Jurkat, Clone E6-1 (cell line): ENCODE data around the gene ACTBL2. TPM values are rescaled to one million over a fixed set of nuclear protein-coding genes. Genes with fewer than 3 reads are reported as not detected.
A peak's percentile ranks its signal among the peaks of the same experiment; 100 is the strongest.
"Not testable (repeated sequence)": the region's sequence is repeated elsewhere in the genome, so short reads cannot be mapped to it uniquely, and the experiment has no call there.

Experiments used
- DNase-seq: peaks from one replicate; pipeline ENCODE4 v3.0.0-alpha.2; 2011; ENCODE audit warnings: low read depth, low spot score
- H3K4me3 ChIP-seq: 2 replicates; pipeline ENCODE4 v1.5.1; 2011; ENCODE audit warnings: mild to moderate bottlenecking, low read length, control low read depth, moderate library complexity
- polyA plus RNA-seq: library from polyadenylated mRNA; unstranded; fragments of >200 nt; gene quantifications from one replicate; pipeline ENCODE4 v1.2.1, GENCODE V29; 2012; ENCODE audit warnings: missing spikeins; ENCODE audit not compliant: insufficient read length, insufficient read depth

The ACTBL2 gene
- not detected for polyA plus RNA-seq

GRCh38 chr5:57482671-57483106, at the start of gene ACTBL2:
Gene ACTBL2 (minus strand): TSS chr5:57482811. CDS start chr5:57482707, 104 bp downstream.
- DNase-seq: no peak
- H3K4me3 ChIP-seq: no peak within 1 kb of the TSS

- no peak for DNase-seq
- no peak overlapping the region for H3K4me3 ChIP-seq
Measured at GRCh38 chr5:57531333-57531732, 48.7 kb upstream of the ACTBL2 start.

- no peak overlapping the region for H3K4me3 ChIP-seq
- DNase-seq: no peak
Measured at GRCh38 chr5:57529864-57530263, 47.3 kb upstream of the ACTBL2 start.

- DNase-seq: no peak
- no peak overlapping the region for H3K4me3 ChIP-seq
Measured at GRCh38 chr5:57527870-57528269, 45.3 kb upstream of the ACTBL2 start.

- H3K4me3 ChIP-seq: no peak overlapping the region
- DNase-seq: no peak
Measured at GRCh38 chr5:57524348-57525060, 41.9 kb upstream of the ACTBL2 start.

GRCh38 chr5:57522477-57522876, 39.9 kb upstream of the ACTBL2 start:
- DNase-seq, H3K4me3 ChIP-seq: not testable (repeated sequence)

- H3K4me3 ChIP-seq, DNase-seq: not testable (repeated sequence)
Measured at GRCh38 chr5:57518415-57518814, 35.8 kb upstream of the ACTBL2 start.

- no peak overlapping the region for H3K4me3 ChIP-seq
- DNase-seq: no peak
Measured at GRCh38 chr5:57517250-57517649, 34.6 kb upstream of the ACTBL2 start.

GRCh38 chr5:57513785-57514184, 31.2 kb upstream of the ACTBL2 start:
- DNase-seq: no peak
- H3K4me3 ChIP-seq: no peak overlapping the region

- DNase-seq: no peak
- no peak overlapping the region for H3K4me3 ChIP-seq
Measured at GRCh38 chr5:57511321-57511720, 28.7 kb upstream of the ACTBL2 start.

GRCh38 chr5:57509501-57510260, 27.1 kb upstream of the ACTBL2 start:
- peak; percentile 35 for DNase-seq
- H3K4me3 ChIP-seq: no peak overlapping the region

GRCh38 chr5:57508211-57508610, 25.6 kb upstream of the ACTBL2 start:
- no peak overlapping the region for H3K4me3 ChIP-seq
- DNase-seq: no peak

GRCh38 chr5:57505272-57506200, 22.9 kb upstream of the ACTBL2 start:
- no peak for DNase-seq
- H3K4me3 ChIP-seq: no peak overlapping the region

- H3K4me3 ChIP-seq: no peak overlapping the region
- DNase-seq: no peak
Measured at GRCh38 chr5:57504357-57504756, 21.7 kb upstream of the ACTBL2 start.

- no peak for DNase-seq
- no peak overlapping the region for H3K4me3 ChIP-seq
Measured at GRCh38 chr5:57503433-57503832, 20.8 kb upstream of the ACTBL2 start.

GRCh38 chr5:57501414-57502201, 19.0 kb upstream of the ACTBL2 start:
- no peak for DNase-seq
- H3K4me3 ChIP-seq: no peak overlapping the region

GRCh38 chr5:57499262-57500050, 16.8 kb upstream of the ACTBL2 start:
- no peak overlapping the region for H3K4me3 ChIP-seq
- no peak for DNase-seq

GRCh38 chr5:57497733-57498132, 15.1 kb upstream of the ACTBL2 start:
- H3K4me3 ChIP-seq: no peak overlapping the region
- DNase-seq: no peak
